AG04449 (cell line): ENCODE results near the gene PSMD5.

Source experiments
- CTCF ChIA-PET: fragments of 350-600 bp; formaldehyde crosslinking; extraction: SDS; loops from one replicate; lab custom pipeline; 2021; ENCODE audit warnings: antibody characterized with exemption; lab: Yijun Ruan, JAX
- POLR2A ChIA-PET: fragments of 400-600, 350-600 bp; formaldehyde crosslinking; extraction: SDS; loops from one replicate; lab custom pipeline; 2020; ENCODE audit warnings: antibody characterized with exemption, inconsistent platforms; lab: Yijun Ruan, JAX
- DNase-seq: peaks from one replicate; pipeline ENCODE4 v3.0.0-alpha.2; 2010; ENCODE audit warnings: low read depth, low spot score
- H3K4me3 ChIP-seq: 2 replicates; pipeline ENCODE4 v1.5.1; 2011; ENCODE audit warnings: low read depth, mild to moderate bottlenecking, control low read depth, low read length
- TF ChIP-seq, protein P1 (sequence below): IDR thresholded peaks from one replicate; pipeline ENCODE4 v1.5.1; 2011; ENCODE audit warnings: mild to moderate bottlenecking, moderate library complexity, low read length, control low read depth, inconsistent platforms; ENCODE audit not compliant: insufficient read depth; ENCODE audit errors: missing control alignments

The PSMD5 gene

DNA sequence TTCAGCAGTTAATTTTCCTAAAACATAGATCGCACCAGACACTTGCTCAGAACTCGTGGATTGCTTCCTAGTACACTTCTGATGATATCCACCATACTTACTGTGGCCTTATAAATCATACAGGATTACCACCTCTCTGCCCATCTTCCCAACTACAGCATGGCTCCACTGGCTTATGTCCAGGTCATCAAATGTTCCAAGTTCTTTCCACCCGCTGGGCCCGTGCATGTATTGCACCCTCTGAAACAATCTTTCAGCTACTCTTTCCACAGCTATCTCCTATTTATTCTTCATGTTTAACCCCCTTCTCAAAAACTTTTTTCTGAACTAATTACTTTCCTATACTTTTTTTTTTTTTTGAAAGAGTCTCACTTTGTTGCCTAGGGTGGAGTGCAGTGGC is 68.0 kb downstream of the PSMD5 start:
- ChIA-PET POLR2A (no interaction called here), CTCF (no interaction called here)
- DNase-seq: no peak
- TF ChIP-seq, protein P1, sequence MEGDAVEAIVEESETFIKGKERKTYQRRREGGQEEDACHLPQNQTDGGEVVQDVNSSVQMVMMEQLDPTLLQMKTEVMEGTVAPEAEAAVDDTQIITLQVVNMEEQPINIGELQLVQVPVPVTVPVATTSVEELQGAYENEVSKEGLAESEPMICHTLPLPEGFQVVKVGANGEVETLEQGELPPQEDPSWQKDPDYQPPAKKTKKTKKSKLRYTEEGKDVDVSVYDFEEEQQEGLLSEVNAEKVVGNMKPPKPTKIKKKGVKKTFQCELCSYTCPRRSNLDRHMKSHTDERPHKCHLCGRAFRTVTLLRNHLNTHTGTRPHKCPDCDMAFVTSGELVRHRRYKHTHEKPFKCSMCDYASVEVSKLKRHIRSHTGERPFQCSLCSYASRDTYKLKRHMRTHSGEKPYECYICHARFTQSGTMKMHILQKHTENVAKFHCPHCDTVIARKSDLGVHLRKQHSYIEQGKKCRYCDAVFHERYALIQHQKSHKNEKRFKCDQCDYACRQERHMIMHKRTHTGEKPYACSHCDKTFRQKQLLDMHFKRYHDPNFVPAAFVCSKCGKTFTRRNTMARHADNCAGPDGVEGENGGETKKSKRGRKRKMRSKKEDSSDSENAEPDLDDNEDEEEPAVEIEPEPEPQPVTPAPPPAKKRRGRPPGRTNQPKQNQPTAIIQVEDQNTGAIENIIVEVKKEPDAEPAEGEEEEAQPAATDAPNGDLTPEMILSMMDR: no peak
- no peak overlapping the region for H3K4me3 ChIP-seq

DNA sequence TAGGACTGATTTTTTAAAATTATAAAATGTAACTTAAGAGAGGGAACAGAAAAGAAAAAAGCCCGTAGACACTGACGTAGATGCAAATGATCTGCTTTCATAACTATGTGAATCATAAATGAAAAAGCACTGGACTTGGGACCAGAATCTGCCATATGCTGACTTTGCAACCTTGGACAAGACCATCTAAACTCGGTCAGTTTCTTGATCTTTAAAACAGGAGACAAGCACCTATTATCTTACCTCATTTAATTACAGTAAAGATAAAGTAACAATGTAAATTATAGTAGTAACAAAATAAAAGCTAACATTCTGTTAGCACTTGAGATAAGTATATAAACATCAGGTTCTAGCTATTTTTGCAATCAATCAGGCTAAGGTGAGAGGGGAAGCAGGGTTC is 69.5 kb downstream of the PSMD5 start:
- TF ChIP-seq, protein P1: no peak
- ChIA-PET POLR2A (no interaction called here), CTCF (interaction anchor here (0.9 to 9.7 kb wide), 4 partner anchors 16 to 187 kb away, joined by 3 to 95 read pairs (median 3); partner anchors contain the start of gene FBXW2)

DNA sequence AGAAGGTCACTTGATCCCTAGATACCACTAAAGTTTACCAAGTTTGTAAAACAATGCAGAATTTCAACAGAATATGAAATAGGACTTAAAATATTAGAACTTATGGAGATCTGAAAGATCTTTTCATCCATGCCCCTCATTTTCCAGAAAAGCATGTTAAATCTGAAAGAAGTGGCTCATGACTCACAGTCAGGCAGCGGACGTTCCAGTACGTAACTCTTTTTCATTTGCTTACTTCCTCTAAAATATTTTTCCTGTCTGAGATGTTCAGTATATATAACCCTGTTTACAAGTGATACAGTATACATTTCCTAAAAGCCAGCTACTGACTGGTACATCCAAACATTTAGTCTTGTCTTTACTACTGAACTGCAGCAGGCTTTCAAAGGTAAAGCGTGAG is 71.8 kb downstream of the PSMD5 start:
- POLR2A ChIA-PET: no interaction called here
- CTCF ChIA-PET: interaction anchor here (1.0 to 9.7 kb wide), 3 partner anchors 12 to 16 kb away, joined by 3 to 95 read pairs (median 6); no protein-coding TSS in a partner anchor
- no peak for DNase-seq

More for the DNA sequence above, 69.5 kb downstream of the PSMD5 start:
- DNase-seq: no peak
- H3K4me3 ChIP-seq: no peak overlapping the region

DNA sequence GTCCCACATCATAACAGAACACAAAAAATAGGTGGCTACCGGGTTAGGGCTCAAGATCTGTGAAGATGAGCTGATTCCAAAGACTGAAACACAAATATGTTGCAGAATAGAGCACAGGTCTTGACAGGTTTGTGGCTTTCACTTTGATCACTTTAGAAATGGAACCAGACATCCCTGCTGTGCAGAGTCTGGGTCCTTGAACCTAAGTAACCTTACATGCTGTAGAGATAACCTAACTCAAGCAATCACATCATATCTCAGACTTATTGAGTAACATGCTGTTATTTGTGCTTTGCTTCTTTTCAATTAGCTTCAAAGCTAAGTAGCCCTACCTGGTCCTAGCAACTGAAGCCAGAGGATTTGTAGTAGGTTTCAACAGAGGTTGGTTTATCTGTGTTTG is 73.8 kb downstream of the PSMD5 start:
- ChIA-PET CTCF (interaction anchor here (1.1 to 9.7 kb wide), 3 partner anchors 9 to 14 kb away, joined by 3 to 95 read pairs (median 4); no protein-coding TSS in a partner anchor), POLR2A (no interaction called here)
- H3K4me3 ChIP-seq: no peak overlapping the region
- DNase-seq: no peak
- TF ChIP-seq, protein P1: no peak

More for the DNA sequence above, 71.8 kb downstream of the PSMD5 start:
- TF ChIP-seq, protein P1: no peak
- no peak overlapping the region for H3K4me3 ChIP-seq

DNA sequence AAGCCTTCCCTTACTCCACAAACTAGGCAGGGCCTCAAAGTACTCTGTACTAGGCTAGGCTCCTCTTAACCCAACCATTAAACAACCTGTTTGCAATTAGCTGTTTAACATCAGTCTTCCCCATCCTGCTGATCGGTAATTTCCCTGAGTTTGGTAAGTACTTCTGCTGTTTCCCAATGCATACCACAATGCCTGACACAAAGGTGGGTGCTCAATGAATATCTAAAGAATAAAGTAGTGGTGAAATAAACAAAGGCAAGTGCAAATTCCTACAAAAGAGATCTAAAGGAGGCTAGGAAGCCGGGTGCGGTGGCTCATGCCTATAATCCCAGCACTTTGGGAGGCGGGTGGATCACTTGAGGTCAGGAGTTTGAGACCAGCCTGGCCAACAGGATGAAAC is 74.5 kb downstream of the PSMD5 start:
- CTCF ChIA-PET: interaction anchor here (1.0 to 9.7 kb wide), 4 partner anchors 8 to 26 kb away, joined by 3 to 95 read pairs (median 4); no protein-coding TSS in a partner anchor
- no peak for DNase-seq
- no peak overlapping the region for H3K4me3 ChIP-seq
- TF ChIP-seq, protein P1: no peak
- POLR2A ChIA-PET: no interaction called here

DNA sequence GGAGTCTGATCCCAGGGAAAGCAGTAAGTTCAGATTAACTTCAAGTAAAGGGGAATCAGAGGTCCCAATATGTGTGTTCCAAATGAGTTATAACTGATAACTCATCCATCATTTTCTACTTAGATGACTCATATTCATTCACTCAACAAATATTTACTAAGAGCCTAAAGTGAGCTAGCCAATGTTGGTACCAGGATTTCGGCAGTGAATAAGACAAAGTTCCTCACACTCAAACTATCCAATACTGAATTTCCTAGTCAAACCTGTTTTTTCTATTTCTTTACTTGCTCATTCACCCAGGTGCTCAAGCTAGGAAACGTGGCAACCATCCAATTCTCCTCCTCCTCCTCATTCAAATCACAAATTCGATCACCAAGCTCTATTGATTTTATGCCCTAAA is 75.3 kb downstream of the PSMD5 start:
- CTCF ChIA-PET: interaction anchor here (1.0 to 9.7 kb wide), 2 partner anchors 12 to 25 kb away, joined by 3 to 95 read pairs; no protein-coding TSS in a partner anchor
- no peak overlapping the region for H3K4me3 ChIP-seq
- no peak for DNase-seq
- POLR2A ChIA-PET: interaction anchor here (1.1 kb wide), 1 partner anchor 22 kb away, joined by 3 read pairs; no protein-coding TSS in a partner anchor
- TF ChIP-seq, protein P1: no peak
